Stimulated activated CD4-positive, alpha-beta T cell treated with anti-CD3 and anti-CD28 coated beads, Interleukin-2, amount 100 ng/mL, for 4 hours (primary cell): ENCODE measurements around the gene NPS.

Source experiments
- DNase-seq: peaks from one replicate; pipeline ENCODE4 v3.0.0-alpha.2; 2020; ENCODE audit warnings: low read depth

The NPS gene

DNA sequence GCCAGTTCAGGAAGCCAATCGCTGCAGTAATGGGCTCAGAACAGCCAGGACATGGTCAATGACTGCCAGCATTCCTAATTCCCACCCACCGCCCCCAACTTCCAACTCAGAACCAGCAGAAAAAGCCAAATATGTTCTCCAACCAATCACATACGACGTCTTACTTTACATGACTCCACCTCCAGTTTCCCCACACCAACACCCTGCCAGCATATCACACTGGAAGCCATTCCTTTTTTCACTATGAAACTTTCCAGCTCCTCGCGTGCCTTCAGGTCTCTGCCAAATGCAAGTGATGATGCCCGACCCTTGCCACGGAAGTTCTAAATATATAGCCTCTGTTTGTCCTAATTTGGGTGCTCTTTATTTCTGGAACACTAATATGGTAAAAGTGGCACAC lies 12.5 kb downstream of the NPS start:
- DNase-seq: no peak

DNA sequence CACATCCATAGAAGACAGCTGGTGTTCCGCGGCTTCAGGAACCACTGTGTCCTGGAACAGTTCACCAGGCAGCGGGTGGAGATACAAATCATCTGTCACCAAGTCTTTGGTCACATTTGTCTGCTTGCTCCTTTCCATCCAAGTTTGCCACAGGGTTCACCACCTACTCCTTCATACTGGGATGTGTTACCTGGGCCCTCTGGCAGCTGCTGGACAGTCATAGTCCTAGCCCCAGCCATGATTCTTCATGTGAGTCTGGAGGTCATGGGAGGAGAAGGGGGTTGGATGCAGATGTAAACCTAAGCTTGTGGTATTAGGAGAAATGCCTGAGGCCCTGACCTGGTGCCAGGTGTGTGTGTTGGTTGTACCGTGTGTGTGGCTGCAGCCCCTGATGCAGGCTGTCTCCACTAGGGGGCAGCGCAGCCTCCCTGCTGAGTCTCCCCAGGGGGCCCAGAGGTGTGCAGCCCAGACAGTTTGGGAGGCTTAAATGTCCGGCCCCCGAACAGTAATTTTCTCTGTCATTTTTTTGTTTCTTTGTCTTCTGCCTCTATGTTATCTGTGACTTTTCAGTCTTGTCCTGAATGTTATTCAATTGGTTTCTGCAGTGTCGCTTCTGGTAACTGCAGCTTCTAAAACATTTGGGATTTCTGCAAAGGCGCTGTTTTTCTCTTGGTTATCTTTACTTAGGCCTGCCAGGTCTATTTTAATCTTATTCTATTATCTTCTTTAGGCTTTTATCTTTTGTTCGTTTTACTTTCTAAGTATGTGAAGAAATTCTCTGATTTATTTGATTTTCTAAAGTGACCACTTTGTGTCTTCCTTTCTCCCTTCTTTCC lies 14.8 kb downstream of the NPS start:
- DNase-seq: no peak

DNA sequence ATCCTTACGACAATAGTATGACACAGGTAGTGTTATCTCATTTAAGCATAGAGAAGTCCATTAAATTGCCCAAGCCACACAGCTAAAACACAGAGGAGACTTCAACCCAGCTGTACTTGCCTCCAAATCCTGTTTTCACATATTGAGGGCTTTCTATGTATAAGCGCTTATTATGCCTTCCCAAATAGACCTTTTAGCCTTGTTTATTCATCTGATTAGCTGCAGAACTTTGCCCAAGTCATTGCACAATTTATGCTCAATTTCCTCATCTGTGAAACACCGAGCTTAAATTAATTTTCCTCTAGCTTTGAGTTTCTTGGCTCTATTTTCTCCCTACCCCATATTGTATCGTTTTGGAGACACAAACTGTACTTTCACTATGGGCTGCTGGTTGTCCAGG lies 15.5 kb downstream of the NPS start:
- no peak for DNase-seq

DNA sequence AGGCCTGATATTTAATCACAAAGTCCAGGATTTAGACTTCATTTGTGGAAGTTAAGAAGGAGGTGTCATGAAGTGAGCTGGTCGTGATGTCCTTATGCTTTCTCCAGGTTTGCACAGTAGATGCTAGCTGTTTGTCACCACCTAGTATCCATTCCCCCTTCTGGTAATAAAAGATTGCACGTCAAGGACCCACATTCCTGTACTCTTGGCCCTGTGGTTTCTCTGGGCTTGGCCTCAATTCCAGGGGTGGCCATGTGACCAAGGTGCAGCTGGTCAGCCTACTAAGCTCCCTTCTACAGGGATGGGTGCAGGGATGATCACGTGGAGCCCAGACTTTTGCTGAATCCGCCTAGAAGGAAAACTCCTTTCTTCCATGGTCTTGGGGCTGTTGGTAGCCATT lies 16.5 kb downstream of the NPS start:
- no peak for DNase-seq

DNA sequence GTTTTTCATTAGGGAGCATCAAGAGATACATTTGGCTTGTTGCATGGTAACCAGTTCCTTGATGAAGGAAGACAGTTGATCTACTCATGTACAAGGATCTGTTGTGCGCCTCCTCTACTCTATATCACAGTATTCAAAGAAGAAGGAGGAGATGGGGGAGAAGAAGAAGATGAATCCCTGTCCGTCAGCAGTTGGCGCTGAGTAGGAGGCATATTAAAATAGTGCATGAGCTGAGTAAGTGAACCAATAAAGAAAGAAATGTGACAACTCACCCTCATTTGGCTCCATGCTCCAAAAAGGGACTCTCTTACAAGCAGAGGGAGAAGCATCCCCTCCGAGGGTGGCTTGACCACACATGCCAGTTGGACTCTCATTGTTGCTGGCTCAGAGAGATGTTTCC lies 20.1 kb downstream of the NPS start:
- DNase-seq: no peak

DNA sequence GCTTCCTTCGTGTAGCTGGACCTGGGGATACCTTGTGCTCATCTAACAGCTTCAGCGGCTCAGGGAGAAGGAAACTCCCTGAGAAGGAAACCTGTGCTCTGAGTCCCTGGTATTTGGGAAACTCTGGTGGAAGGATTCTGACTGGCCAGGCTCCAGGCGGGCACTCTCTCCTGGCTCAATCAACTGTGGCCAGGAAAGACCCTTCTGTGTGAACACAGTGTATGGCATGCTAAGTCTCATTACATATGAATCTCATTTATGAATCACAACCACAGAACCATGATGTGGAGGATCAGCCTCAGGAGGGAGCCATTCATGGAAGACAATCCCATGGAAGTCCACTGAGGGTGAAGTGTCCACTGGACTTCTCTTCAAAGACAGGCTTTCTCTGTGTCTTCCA lies 20.9 kb downstream of the NPS start:
- DNase-seq: no peak

DNA sequence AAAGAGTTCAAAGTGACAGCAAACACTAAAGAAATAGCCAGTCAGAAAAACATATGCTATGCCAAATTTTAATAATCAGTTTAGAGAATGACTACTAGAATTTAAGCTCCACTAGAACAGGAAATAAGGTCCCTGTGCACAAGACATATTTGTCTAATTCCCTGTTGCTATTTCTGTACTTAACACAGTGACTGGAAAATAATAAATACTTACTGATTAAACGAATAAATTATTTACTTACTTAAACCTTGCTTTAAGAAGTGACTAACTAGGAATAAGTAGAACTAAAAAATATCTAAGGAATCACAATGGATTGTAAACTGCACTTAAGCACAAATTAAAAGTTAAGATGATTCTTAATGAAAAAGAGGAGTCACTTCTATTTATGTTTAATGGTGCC lies 22.3 kb downstream of the NPS start:
- DNase-seq: no peak

DNA sequence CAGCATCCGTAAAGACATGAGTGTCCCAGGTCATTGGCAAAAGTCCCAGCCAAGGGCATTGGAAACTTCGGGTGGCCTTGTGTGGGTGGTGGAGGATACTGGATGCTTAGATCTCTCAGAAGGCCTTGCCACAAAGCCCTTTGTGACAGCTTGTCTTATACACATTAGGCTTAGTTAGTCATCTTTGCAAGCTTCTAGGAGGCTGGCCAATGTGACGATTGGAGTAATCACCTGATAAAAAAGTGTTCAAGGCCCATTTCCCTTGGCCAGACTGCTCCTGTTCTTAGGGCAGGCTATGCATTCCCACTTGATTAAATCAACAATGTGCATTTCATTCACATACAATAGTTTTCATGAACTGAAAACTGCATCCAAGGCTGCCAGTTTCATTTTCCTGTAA lies 26.9 kb downstream of the NPS start:
- DNase-seq: no peak

DNA sequence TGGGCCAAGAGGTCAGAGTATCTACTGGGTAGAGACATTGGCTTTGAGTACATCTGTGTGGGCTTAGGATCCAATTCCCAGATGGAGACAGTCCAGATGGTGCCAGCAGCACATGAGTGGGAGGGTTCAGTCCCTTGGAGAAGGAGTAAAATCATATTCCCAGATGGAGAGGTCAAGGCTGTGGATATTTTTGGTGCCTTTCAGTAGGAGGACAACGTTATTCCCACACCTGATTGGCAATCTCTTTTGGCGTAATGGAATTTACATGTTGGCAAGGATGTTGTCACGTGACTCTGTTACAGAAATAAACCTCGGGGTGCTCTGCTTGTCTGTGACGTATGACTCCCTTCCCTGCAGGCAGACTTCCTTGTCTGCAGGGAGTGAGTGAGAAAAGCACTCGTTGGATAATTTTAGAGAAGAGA lies 27.6 kb downstream of the NPS start:
- DNase-seq: no peak

DNA sequence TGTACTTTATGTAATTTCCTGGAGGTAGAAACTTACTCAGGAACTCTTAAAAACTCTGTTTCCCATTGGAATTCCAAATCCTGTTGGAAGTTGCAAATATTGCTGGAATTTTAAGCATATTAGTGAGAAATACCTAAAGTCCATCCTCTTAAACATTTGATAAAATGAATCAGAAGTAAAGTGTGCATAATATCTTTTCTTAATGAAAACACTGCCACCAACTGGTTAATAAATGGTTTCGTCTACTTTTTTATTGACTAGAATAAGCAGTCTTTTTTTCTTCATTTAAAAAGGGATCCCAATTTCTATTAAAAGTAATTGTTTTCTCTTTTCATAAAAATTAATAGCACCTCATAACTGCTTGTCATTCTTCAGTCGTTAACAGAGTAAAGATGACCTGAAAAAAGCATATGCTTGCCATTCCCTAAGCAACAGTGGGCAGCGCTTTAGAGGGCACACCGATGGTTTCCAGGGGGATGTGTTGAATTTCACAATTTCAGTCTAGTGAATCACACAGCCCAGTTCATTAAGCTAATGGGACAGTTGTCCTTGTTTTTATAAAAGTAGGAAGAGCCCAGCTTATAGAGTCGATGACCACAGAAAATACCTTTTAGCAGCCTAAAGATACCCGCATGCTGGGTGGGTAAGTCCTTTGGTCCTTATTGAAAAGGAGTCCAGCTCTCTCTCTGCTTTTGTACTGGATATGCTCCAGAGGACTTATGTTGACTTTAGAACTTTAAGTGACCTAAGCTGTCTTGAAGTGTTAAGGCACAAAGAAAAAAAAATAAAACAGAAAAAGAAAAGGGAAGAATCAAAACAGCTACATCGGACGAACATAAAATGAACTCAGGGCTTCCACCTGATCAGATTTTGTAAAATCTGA lies 28.5 kb downstream of the NPS start:
- DNase-seq: no peak

DNA sequence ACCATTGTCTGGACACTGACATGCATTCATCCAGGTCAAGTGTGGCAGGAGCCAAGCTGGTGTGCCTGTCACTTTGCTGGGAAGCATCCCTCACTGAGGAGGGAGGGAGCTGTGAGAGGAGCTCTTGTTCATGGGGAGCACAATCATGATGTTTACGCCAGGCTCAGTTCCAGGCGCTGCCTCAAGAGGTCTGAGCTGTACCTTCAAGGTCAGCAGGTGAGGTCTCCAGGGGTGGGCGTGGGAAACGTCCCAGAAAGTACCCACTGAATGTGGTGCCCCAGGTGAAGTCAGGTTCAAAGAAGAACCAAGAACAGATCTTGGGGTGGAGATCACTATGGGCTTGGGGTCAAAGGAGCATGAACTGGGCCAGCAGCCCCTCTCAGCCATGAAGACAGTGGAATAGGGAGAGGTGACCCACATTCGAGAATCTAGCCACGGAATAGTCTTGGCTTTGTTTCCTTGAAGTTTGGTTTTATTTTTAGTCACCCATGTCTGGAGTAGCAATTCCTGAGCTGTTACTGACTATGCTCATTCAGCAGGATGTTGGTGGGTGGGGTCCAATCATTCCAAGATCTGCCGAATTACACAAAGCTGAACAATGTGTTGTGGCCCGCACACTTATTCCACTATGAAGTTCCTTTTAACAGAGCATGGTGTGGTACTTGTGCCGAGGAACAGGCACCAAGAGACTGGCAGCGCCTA lies 29.3 kb downstream of the NPS start:
- DNase-seq: no peak

DNA sequence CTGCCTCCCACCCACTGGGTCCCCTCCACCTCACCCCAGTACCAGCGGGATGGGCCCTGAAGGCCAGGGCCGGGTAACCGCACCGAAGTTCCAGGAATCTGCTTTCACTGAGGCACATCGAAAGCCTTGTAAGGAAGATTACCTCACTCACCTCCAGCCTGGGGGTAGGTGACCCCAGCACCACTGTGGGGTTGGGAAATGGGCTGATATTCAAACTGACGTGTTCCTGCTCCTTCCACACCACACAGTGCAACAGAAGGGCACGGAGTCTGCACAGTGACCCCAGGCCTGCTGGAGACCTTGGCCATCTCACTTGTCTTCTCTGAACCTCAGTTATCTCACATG lies 29.8 kb downstream of the NPS start:
- no peak for DNase-seq

DNA sequence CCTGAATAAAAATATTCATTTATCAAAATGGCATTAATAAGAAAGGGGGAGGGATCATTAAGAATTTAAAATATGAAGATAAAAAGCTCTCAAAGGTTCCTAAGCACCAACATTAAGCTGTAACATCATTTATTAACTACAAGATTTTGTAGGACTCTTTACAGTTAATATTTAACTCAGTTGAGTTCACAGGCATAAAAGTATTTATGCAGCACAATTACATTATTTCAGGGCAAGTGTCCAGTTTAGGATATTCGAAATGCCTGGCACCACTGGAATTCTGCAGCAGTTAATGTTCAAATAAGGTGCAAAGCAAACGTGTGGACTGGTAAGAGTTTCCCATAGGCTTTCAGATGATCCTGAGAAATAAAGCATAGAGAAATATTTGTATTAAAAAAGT lies 30.5 kb downstream of the NPS start:
- DNase-seq: no peak

DNA sequence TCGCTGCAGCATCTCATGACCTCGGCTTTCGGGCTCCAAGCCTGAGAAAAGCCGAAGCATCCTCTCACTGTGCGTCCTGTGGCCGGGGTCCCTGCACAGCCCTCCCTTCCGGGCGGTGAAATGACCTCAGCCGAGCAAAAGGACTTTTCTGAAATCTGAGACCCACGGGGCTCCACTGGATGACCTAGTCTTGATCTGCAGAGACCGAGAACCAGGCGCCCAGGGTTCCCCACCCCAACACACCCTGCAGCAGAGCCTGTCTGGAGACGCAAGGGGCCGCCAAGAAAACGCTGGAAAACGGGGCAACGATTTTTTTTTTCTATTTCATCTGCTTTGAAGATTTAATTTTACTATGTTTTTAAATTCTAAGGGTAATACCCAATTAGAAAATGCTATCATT lies 31.7 kb downstream of the NPS start:
- DNase-seq: no peak

DNA sequence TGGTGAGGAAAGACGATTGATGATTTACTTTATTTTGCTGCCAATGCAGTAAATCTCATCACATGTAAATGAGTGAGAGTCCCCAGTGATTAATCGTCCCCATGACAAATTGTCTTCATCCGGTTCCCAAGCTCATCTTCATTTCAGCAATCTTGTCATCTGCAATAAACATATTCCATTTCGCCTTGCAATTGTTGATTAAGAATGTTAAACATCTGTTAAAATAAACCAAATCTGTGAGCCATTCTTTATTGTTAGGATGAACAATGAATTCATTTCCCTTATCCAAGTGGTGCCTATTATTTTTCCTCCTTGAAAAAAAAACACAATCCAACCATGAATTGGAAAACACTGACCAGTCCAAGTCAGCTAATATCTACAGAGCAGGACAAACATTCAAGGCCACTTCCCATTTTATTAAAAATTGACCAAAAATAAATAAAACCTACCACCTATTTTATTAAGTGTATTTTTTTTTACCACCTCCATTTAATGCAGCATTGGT lies 36.5 kb downstream of the NPS start:
- DNase-seq: no peak

DNA sequence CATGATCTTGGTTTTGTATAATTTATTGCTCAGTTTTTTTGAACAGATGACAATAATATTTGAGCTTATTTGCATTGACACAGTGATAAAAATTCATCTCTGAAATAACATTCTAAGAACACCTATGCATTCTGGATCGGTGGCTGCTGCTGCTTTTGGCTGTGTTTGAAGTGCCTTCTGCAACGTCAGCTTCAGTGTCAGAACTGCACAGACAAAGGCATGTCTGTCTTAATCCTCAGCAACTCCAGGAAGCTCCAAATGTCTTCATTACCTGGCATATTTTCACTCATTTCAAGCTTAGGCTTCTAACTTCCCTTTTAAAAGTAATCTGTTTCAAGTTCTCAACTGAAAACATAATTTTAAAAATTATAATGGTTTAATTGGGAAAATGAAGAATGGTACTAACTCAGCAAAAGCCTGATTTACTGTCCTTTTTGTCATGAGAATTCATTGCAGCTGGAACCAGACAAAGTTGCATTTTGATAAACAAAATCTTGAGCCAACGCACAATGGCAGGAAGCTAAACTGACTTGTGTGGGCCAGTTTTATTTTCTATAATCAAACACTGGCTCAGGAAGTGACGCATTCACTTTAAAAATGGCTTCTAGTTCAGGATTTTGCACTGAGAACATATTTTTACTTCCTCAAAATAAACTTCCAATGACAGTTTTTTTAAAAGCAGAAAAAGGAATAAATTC lies 38.7 kb downstream of the NPS start:
- DNase-seq: no peak

DNA sequence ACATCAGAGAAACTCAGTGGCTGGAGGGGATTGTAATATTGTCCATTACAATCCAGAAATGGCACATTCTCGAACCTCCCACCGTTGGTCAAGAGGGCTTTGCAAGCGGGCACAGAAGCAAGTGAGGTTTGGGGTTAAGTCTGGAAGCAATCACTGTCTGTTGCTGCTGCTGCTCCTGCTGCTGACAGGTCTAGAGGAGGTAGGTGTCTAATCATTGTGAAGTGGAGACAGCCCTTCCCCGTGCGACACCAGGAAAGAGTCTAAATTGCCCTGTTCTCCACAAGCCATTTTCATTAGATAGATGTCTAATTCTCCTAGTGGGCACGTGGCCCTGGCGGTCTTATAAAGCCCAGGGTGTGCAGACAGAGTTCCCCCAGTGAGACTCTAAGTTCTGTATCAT lies 43.5 kb downstream of the NPS start:
- no peak for DNase-seq

DNA sequence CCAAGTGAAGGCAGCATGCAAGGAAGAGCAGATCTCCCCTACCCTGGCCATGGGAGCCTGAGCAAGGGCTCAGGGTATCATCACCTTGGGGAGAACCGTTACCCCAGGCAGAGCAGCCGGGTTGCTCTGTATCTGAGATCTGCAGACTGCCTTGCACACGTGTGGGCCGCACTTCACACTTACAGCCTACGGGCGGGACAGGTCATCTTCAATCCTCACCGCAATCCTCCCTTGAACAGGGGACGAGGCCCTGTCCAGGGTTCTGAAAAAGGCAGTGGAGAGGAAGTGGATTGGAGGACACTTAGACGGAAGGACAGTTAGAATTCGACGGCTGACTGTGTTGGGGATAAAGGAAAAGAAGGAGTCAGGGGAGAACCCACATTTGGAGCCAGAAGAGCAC lies 51.4 kb downstream of the NPS start:
- no peak for DNase-seq
